Melanocyte of skin (primary cell): ENCODE results near the gene TWIST2. TPM values are rescaled to one million over a fixed set of nuclear protein-coding genes. Genes with fewer than 3 reads are reported as not detected.

Experiments
- total RNA-seq, 2 donors: library from RNA; depleted of rRNA; stranded (reverse); fragments of >200 nt; gene quantifications; 2 replicates each; pipeline ENCODE4 v1.2.3, GENCODE V29; 2012

TWIST2 gene
- total RNA-seq = 1 to 10 TPM in 1 of 2 donors, under 1 TPM in 1; 1.00 to 2.1 TPM

GRCh38 chr2:238847841-238848690 lies at the start of gene TWIST2:
Gene TWIST2, plus strand, starts transcription at chr2:238848085. Its CDS starts 131 bp downstream, at chr2:238848216.

